HG03095 (cell line): Measurements from ENCODE around the gene GALNT18.

Experiments
- ATAC-seq: cut with Tn5 transposase; IDR thresholded peaks from one replicate; pipeline ENCODE4 v1.9.1; 2021; ENCODE audit warnings: moderate library complexity; ENCODE audit not compliant: unreplicated experiment

The GALNT18 gene

GRCh38 chr11:11569936-11570491 is 51.8 kb downstream of the GALNT18 start:
- ATAC-seq, result no peak

GRCh38 chr11:11568651-11569229 is 53.1 kb downstream of the GALNT18 start:
- no peak for ATAC-seq

- no peak for ATAC-seq
Measured at GRCh38 chr11:11567936-11568650, 53.7 kb downstream of the GALNT18 start.

- no peak for ATAC-seq
Measured at GRCh38 chr11:11565636-11566035, 56.2 kb downstream of the GALNT18 start.

GRCh38 chr11:11563200-11563975 is 58.4 kb downstream of the GALNT18 start:
- ATAC-seq, result no peak

- ATAC-seq, result no peak
Measured at GRCh38 chr11:11561991-11562390, 59.8 kb downstream of the GALNT18 start.

GRCh38 chr11:11558826-11559225 is 63.0 kb downstream of the GALNT18 start:
- ATAC-seq, result no peak

- no peak for ATAC-seq
Measured at GRCh38 chr11:11558396-11558795, 63.4 kb downstream of the GALNT18 start.

GRCh38 chr11:11555208-11555607 is 66.6 kb downstream of the GALNT18 start:
- ATAC-seq, result no peak

GRCh38 chr11:11553573-11553972 is 68.2 kb downstream of the GALNT18 start:
- ATAC-seq, result no peak

- ATAC-seq, result no peak
Measured at GRCh38 chr11:11552529-11553087, 69.2 kb downstream of the GALNT18 start.

GRCh38 chr11:11550534-11550933 is 71.3 kb downstream of the GALNT18 start:
- no peak for ATAC-seq

GRCh38 chr11:11545285-11546275 is 76.2 kb downstream of the GALNT18 start:
- no peak for ATAC-seq

GRCh38 chr11:11543656-11544055 is 78.1 kb downstream of the GALNT18 start:
- no peak for ATAC-seq

GRCh38 chr11:11540157-11540556 is 81.6 kb downstream of the GALNT18 start:
- ATAC-seq, result no peak

- ATAC-seq, result no peak
Measured at GRCh38 chr11:11538277-11538960, 83.4 kb downstream of the GALNT18 start.

- ATAC-seq, result no peak
Measured at GRCh38 chr11:11537871-11538270, 83.9 kb downstream of the GALNT18 start.

GRCh38 chr11:11537372-11537771 is 84.4 kb downstream of the GALNT18 start:
- ATAC-seq, result no peak

- ATAC-seq, result no peak
Measured at GRCh38 chr11:11536650-11537049, 85.2 kb downstream of the GALNT18 start.

- no peak for ATAC-seq
Measured at GRCh38 chr11:11535611-11536010, 86.2 kb downstream of the GALNT18 start.
